Activated CD4-positive, alpha-beta T cell treated with anti-CD3 and anti-CD28 coated beads for 1 hour (primary cell): ENCODE measurements around the gene USP40.

Source experiments
- DNase-seq: peaks from one replicate; pipeline ENCODE4 v3.0.0-alpha.2; 2020

The USP40 gene

GRCh38 chr2:233556881-233557736, 9.5 kb downstream of the USP40 start:
- no peak for DNase-seq

DNA sequence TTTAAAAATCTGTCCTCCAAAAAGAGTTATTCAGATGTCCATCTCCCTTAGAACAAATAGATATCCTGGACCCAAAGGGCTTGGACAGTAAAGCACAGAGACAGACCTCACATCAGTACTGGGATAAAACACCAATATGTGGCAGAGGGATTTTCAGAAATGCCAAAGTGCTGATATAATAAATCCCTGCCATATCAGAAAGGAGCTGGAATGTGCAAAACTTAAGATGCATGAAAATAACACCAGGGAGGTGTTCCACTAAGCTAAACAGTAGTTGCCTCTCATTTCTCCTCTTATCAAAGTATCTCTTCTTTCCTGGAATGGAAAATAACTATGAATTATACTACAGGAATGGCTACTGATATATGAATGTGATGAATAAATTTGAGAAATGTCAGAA, 13.2 kb downstream of the USP40 start:
- no peak for DNase-seq

- no peak for DNase-seq
Observed at GRCh38 chr2:233551491-233551890, 15.1 kb downstream of the USP40 start.

DNA sequence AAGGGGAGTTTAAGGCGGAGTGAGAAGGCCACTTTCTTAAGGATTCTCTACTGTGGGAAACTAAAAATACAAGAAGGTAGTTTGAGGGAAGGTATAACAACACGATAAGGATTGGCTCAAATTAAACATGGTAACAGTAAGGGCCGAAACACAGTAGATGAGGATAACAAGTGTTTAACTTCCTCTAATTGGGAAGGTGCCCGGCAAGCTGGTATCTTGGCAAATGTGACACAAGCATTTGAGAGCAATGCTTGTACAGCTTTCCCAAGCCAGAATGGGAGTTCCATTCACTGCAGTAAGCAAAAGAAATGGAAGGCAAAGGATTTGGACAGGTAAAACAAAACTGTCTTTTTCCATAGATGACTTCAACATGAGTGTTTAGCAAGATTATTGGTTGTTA, 19.8 kb downstream of the USP40 start:
- DNase-seq, result no peak

GRCh38 chr2:233546101-233546500, 20.5 kb downstream of the USP40 start:
- DNase-seq, result no peak

DNA sequence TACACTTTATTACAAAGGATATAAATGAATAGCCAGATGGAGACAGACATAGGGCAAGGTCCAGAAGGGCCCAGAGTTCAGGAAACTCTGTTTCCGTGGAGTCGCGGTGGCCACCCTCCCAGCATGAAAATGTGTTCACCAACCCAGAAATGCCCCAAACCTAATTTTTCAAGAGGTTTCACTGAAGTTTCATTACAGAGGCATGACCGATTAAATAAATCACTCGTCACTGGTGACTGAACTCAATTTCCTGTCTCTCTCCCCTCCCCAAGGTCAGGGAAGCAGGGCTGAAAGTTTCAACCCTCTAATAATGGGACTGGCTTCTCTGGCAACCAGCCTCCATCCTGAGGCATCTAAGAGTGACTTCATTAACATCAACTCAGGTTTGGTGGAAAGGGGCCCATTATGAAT, 22.4 kb downstream of the USP40 start:
- DNase-seq, result no peak

DNA sequence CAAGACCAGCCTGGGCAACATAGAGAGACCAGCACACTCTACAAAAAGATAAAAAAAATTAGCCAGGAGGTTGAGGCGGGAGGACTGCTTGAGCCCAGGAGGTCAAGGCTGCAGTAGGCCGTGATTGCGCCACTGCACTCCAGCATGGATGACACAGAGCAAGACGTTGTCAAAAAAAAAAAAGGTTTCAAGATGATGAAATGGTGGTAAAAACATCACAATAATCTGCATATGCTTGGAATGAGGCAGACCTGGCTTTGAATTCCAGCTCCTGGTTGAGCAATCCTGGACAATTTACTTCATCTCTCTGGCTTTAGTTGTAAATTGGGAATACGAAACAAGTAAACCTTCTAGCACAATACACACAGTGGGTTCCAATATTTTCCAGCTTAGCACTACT, 24.1 kb downstream of the USP40 start:
- no peak for DNase-seq

DNA sequence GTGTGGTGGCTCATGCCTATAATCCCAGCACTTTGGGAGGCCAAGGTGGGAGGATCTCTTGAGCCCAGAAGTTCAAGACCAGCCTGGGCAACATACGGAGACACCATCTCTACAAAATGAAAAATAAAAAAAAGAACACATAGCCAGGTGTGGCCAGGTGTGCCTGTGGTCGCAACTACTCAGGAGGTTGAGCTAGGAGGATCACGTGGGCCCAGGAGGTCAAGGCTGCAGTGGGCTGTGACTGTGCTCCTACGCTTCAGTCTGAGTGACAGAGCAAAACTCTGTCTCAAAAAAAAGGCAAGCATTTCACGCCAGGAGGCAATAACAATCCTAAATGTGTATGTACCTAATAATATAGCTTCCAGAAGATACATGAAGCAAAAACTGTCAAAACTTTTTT, 27.8 kb downstream of the USP40 start:
- no peak for DNase-seq

GRCh38 chr2:233535271-233535670, 31.3 kb downstream of the USP40 start:
- DNase-seq, result no peak

DNA sequence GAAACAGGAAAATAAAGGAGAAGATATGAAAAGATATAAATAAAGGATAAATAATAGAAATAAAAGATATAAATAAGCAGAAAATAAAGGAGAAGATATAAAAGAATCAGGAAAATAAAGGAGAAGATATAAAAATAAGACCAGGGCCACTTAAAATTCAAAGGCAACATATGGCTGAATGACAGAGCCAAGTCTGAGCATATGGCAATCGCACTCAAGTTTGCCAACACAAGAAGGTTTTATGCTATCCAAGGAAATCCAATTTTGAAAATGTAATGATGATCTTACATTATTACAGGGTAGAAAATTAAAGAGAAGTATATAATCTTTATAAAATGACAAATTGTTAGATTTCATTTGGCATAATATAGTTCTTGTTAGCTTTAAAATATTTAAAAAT, 33.6 kb downstream of the USP40 start:
- no peak for DNase-seq

- DNase-seq, result no peak
Observed at GRCh38 chr2:233531955-233532354, 34.6 kb downstream of the USP40 start.

GRCh38 chr2:233530381-233530780, 36.2 kb downstream of the USP40 start:
- DNase-seq, result no peak

DNA sequence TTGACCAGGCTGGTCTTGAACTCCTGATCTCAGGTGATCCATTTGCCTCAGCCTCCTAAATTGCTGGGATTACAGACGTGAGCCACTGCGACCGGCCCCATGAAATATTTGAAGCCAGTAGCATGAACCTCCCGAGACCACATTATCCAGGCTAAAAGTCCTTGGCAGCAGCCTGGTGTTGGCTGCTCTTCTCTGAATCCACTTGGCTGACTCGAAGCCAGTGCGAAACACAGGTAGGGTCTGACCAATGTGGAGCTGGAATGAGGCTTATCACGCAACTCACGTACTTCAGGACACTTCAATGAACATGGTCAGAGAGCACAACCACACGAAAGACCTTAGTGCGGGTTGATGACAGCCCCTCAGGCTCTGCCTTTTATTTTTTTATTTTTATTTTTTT, 38.4 kb downstream of the USP40 start:
- DNase-seq, result no peak

DNA sequence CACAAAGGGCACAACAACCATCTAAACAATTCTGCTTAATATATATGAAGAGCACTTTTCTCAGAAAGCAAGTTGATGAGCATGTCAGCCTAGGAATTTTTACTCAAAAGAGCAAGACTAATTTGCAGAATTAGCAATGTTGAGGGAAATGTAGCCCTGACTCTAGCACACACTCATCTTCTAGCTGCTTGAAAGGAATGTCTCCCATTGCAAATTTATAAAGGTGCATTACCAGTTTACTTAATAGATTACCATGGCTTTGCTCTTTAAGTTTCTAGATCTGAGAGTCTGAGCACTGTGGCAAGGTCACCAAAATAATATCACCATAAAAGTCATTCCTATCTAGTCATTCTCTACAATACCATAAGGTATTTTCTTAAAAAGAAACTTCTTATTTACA, 40.8 kb downstream of the USP40 start:
- DNase-seq, result no peak

- no peak for DNase-seq
Observed at GRCh38 chr2:233519787-233520611, 46.6 kb downstream of the USP40 start.

DNA sequence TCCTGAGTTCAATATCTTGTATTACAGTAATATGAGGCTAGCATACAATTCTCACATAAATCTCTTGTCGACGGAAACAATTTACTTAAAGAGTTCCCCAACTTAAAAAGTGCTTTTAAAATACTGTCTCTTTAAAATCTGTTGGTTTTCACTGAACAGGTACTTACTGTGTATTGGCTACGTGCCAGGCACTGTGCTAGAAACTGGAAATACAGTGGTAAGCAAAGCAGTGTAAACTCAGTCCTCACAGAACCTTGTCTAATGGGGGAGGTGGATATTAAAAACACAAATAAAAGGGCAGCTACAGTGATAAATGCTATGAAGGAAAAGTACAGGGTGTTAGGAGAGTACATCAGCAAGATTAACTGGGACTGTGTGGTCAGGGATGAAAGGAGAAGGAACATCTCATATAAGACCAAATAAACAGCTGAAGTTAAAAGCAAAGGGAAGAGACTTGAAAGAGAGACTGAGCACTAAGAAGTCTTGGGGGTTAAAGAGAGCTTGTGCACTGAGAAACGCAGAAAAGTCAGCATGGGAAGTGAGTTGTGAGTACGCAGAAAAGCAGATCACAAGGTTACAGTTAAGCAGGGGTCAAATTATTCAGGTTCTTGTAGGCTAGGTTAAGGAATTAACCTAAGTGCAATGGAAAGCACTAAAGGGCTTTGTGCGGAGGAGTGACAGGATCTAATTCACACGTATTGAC, 52.5 kb downstream of the USP40 start:
- DNase-seq, result no peak

DNA sequence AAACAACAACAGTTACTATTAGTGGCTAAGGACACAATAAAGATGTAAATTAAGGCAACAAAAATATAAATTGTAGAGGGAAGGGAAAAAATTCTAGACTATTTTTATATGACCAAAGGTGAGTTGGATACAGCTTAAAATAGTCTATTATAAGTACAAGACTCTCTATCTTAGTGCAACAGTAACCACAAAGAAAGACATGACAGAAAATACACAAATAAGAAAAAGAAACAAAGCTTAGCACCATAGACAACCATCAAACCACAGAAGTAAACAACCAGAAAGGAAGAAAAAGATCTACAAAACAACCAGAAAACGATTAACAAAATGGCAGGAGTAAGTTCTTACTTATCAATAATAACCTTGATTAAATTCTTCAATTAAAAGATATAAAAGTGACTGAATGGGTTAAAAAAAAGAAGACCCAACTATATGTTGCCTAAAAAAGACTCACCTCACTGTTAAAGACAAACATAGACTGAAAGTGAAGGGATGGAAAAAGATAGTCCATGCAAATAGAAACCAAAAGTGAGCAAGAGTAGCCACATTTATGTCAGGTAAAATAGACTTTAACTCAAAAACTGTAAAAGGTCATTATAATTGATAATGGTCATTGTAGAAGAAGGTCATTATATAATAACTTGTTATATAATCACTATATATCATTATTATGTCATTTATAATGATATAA, 62.5 kb downstream of the USP40 start:
- no peak for DNase-seq

DNA sequence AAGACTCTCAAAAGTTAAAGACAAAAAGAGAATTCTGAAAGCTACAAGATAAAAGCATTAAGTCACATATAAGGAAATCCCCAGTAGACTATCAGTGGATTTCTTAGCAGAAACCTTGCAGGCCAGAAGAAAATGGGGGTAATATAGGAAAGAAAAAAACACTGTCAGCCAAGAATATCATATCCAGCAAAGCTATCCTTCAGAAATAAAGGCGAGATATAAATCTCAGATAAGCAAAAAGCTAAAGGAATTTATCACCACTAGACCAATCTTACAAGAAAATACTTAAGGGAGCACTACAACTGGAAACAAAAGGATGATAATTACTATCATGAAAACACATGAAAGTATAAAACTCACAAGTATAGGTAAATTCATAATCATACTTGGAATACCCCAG, 63.1 kb downstream of the USP40 start:
- DNase-seq, result no peak

DNA sequence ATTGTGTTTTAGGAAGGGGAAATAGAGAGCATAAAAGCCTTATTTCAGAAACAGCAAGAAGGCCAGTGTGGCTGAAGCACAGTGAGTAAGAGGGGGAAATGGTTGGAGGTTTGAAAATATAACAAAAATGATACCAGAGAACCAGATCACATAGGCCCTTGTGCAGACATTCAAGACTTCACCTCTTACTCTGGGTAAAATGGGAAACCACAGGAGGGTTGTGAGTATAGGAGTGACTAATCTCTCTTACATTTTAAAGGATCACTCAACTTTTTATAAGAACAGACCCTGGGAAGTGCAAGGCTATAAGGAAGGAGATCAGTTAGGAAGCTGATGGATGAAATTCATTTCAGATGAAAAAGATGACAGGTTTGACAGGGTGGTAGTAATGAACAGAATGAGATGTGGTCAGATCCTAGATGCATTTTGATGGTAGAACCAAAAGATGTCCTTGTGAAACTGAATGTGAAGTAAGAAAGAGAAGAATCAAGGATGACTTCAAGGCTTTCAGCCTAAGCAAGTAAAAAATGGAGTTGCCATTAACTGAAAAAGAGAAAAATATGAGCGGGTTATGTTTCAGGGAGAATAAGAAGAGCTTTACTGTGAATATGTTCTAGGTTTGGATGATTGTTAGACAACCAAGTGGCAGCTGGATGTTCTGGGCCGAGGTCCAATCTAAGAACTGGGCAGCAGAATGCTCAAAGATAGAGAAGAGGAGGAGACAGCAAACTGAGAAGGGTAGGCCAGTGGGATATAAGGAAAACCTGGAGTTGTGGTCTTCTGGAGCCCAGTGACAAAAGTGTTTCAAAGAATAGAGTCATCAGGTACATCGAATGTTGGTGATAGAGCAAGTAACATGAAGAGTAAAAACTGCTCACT, 65.1 kb downstream of the USP40 start:
- no peak for DNase-seq

- no peak for DNase-seq
Observed at GRCh38 chr2:233499928-233500327, 66.7 kb downstream of the USP40 start.

GRCh38 chr2:233498126-233498525, 68.5 kb downstream of the USP40 start:
- DNase-seq, result no peak

DNA sequence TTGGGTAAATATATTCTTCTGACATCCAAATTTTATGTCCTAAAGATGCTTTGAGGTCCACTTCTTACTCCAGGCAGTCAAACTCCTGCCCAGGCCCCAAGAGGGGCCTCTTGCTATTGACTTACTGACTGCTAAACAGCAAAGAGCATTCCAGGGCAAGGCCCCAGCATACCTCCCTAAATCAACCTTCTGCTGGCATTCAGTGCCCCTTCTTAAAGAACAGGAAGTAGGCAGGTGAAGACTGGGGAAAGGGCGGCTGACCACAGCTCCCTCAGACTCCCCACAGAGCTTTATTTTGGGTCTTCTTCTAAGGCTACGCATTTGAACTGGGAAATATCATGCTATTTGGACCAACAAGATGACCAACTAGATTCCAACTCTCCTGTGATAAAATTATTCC, 68.9 kb downstream of the USP40 start:
- no peak for DNase-seq
